ENCODE results near the gene C11orf58. TPM values are rescaled to one million over a fixed set of nuclear protein-coding genes. Genes with fewer than 3 reads are reported as not detected.

Gene C11orf58
- polyA plus RNA-seq, 3 donors: 44.8 to 102 (median 94.5) TPM

- Mint-ChIP-seq H3K27me3 (ENCODE audit: low read depth in 3 of 3) (no peaks in the 10 kb centered on the region), H3K4me3 (no peak overlapping the region), H3K4me1 (peaks cover 19% of the 10 kb centered on the region), H3K27ac (peak overlapping the region in 1 of 7 donors; percentile 65), H3K36me3 (peaks cover 52 to 71% of the 10 kb centered on the region in 2 donors), H3K9me3 (no peaks in the 10 kb centered on the region)
- H3K4me3 ChIP-seq (replicated peaks in 1 of 3; ENCODE audit: low read depth in 2 of 3, low read length in 3 of 3): no peak overlapping the region
- peaks cover 91% of the 10 kb centered on the region for H3K79me2 ChIP-seq (ENCODE audit: insufficient read depth, low read length)
- H3K27ac ChIP-seq (ENCODE audit: low read depth in 1 of 2, low read length in 2 of 2): peak overlapping the region in 1 of 2 donors; percentile 41
- H2AFZ ChIP-seq (ENCODE audit: insufficient read depth, low read depth, low read length, poor library complexity, severe bottlenecking): no peak overlapping the region
- no peak overlapping the region for H3K9ac ChIP-seq (ENCODE audit: insufficient read depth, low read length, poor library complexity, severe bottlenecking)
- WGBS (ENCODE audit: insufficient coverage): 86% methylated on average over 1 of the region's 5 CpGs
- DNase-seq: no peak
- no peaks in the 10 kb centered on the region for H3K27me3 ChIP-seq (ENCODE audit: control insufficient read depth in 2 of 2, insufficient read depth in 2 of 2, low read length in 2 of 2)
- intact Hi-C loops (cut with micrococcal nuclease): no loop called here
- H4K20me1 ChIP-seq (ENCODE audit: insufficient read depth, low read length): peaks cover 76% of the 10 kb centered on the region
- H3K36me3 ChIP-seq (replicated peaks in 1 of 2; ENCODE audit: control insufficient read depth in 1 of 2, insufficient read depth in 2 of 2, low read length in 2 of 2): peaks cover 51 to 71% of the 10 kb centered on the region in 2 donors
- H3K4me1 ChIP-seq (ENCODE audit: control insufficient read depth in 1 of 2, insufficient read depth in 2 of 2, low read length in 2 of 2): peaks cover 19 to 25% of the 10 kb centered on the region in 2 donors
- H3K9me3 ChIP-seq (replicated peaks in 1 of 2; ENCODE audit: control insufficient read depth in 1 of 2, insufficient read depth in 1 of 2, low read length in 2 of 2): no peaks in the 10 kb centered on the region
- no peak for TF ChIP-seq CTCF (IDR thresholded peaks at IDR 0.05)
- no peak overlapping the region for H3K4me2 ChIP-seq (replicated peaks; ENCODE audit: extremely low read depth, low read length, poor library complexity, severe bottlenecking)
Observed at GRCh38 chr11:16744128-16744725, 5.8 kb downstream of the C11orf58 start.

GRCh38 chr11:16745950-16746605, 7.6 kb downstream of the C11orf58 start:
- H3K36me3 ChIP-seq (replicated peaks in 1 of 2; ENCODE audit: control insufficient read depth in 1 of 2, insufficient read depth in 2 of 2, low read length in 2 of 2): peaks cover 69 to 85% of the 10 kb centered on the region in 2 donors
- intact Hi-C loops (cut with micrococcal nuclease): no loop called here

More at GRCh38 chr11:16745950-16746605, 7.6 kb downstream of the C11orf58 start:
- H2AFZ ChIP-seq (ENCODE audit: insufficient read depth, low read depth, low read length, poor library complexity, severe bottlenecking): no peak overlapping the region
- no peak overlapping the region for H3K4me2 ChIP-seq (replicated peaks; ENCODE audit: extremely low read depth, low read length, poor library complexity, severe bottlenecking)
- no peak overlapping the region for H3K27ac ChIP-seq (ENCODE audit: low read depth in 1 of 2, low read length in 2 of 2)
- no CpG with 5 or more reads among the region's 2 CpGs for WGBS (ENCODE audit: insufficient coverage)
- no peak for TF ChIP-seq CTCF (IDR thresholded peaks at IDR 0.05)
- H3K9ac ChIP-seq (ENCODE audit: insufficient read depth, low read length, poor library complexity, severe bottlenecking): no peak overlapping the region
- no peaks in the 10 kb centered on the region for H3K27me3 Mint-ChIP-seq (ENCODE audit: low read depth in 3 of 3)
- H3K4me1 ChIP-seq (ENCODE audit: control insufficient read depth in 1 of 2, insufficient read depth in 2 of 2, low read length in 2 of 2): peaks cover 7% of the 10 kb centered on the region in 2 donors
- H3K4me1 Mint-ChIP-seq: peaks cover 18% of the 10 kb centered on the region
- H3K9me3 ChIP-seq (replicated peaks in 1 of 2; ENCODE audit: control insufficient read depth in 1 of 2, insufficient read depth in 1 of 2, low read length in 2 of 2): no peaks in the 10 kb centered on the region
- H3K4me3 ChIP-seq (replicated peaks in 1 of 3; ENCODE audit: low read depth in 2 of 3, low read length in 3 of 3): no peak overlapping the region
- peaks cover 65 to 84% of the 10 kb centered on the region in 2 donors for H3K36me3 Mint-ChIP-seq
- H4K20me1 ChIP-seq (ENCODE audit: insufficient read depth, low read length): peaks cover 88% of the 10 kb centered on the region
- no peaks in the 10 kb centered on the region for H3K27me3 ChIP-seq (ENCODE audit: control insufficient read depth in 2 of 2, insufficient read depth in 2 of 2, low read length in 2 of 2)
- no peaks in the 10 kb centered on the region for H3K9me3 Mint-ChIP-seq
- no peak overlapping the region for H3K4me3 Mint-ChIP-seq
- H3K27ac Mint-ChIP-seq: no peak overlapping the region
- DNase-seq: no peak
- H3K79me2 ChIP-seq (ENCODE audit: insufficient read depth, low read length): peaks cover 76% of the 10 kb centered on the region

Measured in CD14-positive monocyte (primary cell).